ENCODE results near the gene CALY. TPM values are rescaled to one million over a fixed set of nuclear protein-coding genes. Genes with fewer than 3 reads are reported as not detected.

CALY gene
- total and polyA plus RNA-seq, 4 donors = not detected

DNA sequence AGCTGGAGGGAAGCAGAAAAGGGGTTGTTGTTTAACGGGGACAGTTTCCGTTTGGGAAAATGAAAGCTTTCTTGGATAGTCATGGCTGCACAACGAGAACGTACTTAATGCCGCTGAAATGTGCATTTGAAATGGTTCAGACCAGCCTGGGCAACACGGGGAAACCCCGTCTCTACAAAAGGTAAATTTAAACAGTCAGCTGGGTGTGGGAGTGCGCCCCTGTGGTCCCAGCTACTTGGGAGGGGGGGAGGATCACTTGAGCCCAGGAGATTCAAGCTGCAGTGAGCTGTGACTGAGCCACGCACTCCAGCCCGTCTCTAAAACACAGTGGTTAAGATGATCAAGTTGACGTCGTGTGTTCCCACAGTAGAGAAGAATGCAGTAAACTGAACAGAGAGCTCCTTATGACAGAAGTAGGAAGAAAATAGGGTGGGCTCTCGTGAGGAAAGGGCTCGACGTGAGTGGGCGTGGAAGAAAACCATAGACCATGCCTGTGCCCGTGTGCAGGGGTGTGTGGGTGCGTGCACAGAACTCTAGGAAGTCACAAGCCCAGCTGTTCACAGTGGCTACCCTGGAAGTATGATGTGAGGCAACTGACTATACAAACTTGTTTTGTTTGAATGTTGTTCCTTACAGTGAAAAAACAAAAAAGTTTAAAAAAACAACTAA, 25.2 kb upstream of the CALY start:
- H3K4me3 ChIP-seq = no peak overlapping the region
- WGBS, 2 donors = 81 to 84% methylated on average over 18 of the region's 18 CpGs
- H3K27ac ChIP-seq (ENCODE audit: low read depth in 1 of 2, low read length in 1 of 2) = no peak overlapping the region
- peaks cover 4 to 33% (median 22%) of the 10 kb centered on the region in 4 donors for H3K36me3 ChIP-seq (ENCODE audit: control insufficient read depth in 4 of 4, insufficient read depth in 4 of 4, low read length in 4 of 4)
- ATAC-seq (ENCODE audit: insufficient read depth, low FRiP score) (no peak), DNase-seq (no peak)
- no peaks in the 10 kb centered on the region for H3K27me3 ChIP-seq (ENCODE audit: control insufficient read depth in 3 of 3, insufficient read depth in 3 of 3, low read length in 2 of 3)
- H3K4me1 ChIP-seq (ENCODE audit: control insufficient read depth in 5 of 5, insufficient read depth in 5 of 5, low read length in 5 of 5) = peaks cover 0 to 4% (median 0%) of the 10 kb centered on the region in 5 donors
- peaks cover 0 to 5% (median 0%) of the 10 kb centered on the region in 4 donors for H3K9me3 ChIP-seq (ENCODE audit: control insufficient read depth in 4 of 4, insufficient read depth in 3 of 4, low read length in 3 of 4)
- no peak overlapping the region for H3K9ac ChIP-seq (ENCODE audit: insufficient read depth in 1 of 2, low read length in 2 of 2)
- TF ChIP-seq, protein P1, sequence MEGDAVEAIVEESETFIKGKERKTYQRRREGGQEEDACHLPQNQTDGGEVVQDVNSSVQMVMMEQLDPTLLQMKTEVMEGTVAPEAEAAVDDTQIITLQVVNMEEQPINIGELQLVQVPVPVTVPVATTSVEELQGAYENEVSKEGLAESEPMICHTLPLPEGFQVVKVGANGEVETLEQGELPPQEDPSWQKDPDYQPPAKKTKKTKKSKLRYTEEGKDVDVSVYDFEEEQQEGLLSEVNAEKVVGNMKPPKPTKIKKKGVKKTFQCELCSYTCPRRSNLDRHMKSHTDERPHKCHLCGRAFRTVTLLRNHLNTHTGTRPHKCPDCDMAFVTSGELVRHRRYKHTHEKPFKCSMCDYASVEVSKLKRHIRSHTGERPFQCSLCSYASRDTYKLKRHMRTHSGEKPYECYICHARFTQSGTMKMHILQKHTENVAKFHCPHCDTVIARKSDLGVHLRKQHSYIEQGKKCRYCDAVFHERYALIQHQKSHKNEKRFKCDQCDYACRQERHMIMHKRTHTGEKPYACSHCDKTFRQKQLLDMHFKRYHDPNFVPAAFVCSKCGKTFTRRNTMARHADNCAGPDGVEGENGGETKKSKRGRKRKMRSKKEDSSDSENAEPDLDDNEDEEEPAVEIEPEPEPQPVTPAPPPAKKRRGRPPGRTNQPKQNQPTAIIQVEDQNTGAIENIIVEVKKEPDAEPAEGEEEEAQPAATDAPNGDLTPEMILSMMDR (IDR thresholded peaks at IDR 0.05; ENCODE audit: control extremely low read depth, extremely low read depth) = no peak

GRCh38 chr10:133361227-133361626, 24.5 kb upstream of the CALY start:
- H3K9me3 ChIP-seq (ENCODE audit: control insufficient read depth in 4 of 4, insufficient read depth in 3 of 4, low read length in 3 of 4) = peaks cover 0 to 5% (median 0%) of the 10 kb centered on the region in 4 donors
- H3K4me3 ChIP-seq = no peak overlapping the region
- no peak for DNase-seq
- peaks cover 2 to 27% (median 21%) of the 10 kb centered on the region in 4 donors for H3K36me3 ChIP-seq (ENCODE audit: control insufficient read depth in 4 of 4, insufficient read depth in 4 of 4, low read length in 4 of 4)
- 94 to 96% methylated on average over 5 of the region's 5 CpGs for WGBS, 2 donors
- H3K27ac ChIP-seq (ENCODE audit: low read depth in 1 of 2, low read length in 1 of 2) = no peak overlapping the region
- ATAC-seq (ENCODE audit: insufficient read depth, low FRiP score) = no peak
- peaks cover 0 to 10% (median 0%) of the 10 kb centered on the region in 5 donors for H3K4me1 ChIP-seq (ENCODE audit: control insufficient read depth in 5 of 5, insufficient read depth in 5 of 5, low read length in 5 of 5)
- H3K9ac ChIP-seq (ENCODE audit: insufficient read depth in 1 of 2, low read length in 2 of 2) = no peak overlapping the region
- TF ChIP-seq, protein P1 (IDR thresholded peaks at IDR 0.05; ENCODE audit: control extremely low read depth, extremely low read depth) = no peak
- no peaks in the 10 kb centered on the region for H3K27me3 ChIP-seq (ENCODE audit: control insufficient read depth in 3 of 3, insufficient read depth in 3 of 3, low read length in 2 of 3)

- DNase-seq (peak in 1 of 3 donors; percentile 8), ATAC-seq (ENCODE audit: insufficient read depth, low FRiP score) (no peak)
- Histone ChIP-seq H3K9ac (ENCODE audit: insufficient read depth in 1 of 2, low read length in 2 of 2) (no peak overlapping the region), H3K27ac (ENCODE audit: low read depth in 1 of 2, low read length in 1 of 2) (no peak overlapping the region), H3K9me3 (ENCODE audit: control insufficient read depth in 4 of 4, insufficient read depth in 3 of 4, low read length in 3 of 4) (peaks cover 0 to 5% (median 0%) of the 10 kb centered on the region in 4 donors), H3K4me1 (ENCODE audit: control insufficient read depth in 5 of 5, insufficient read depth in 5 of 5, low read length in 5 of 5) (peaks cover 0 to 10% (median 0%) of the 10 kb centered on the region in 5 donors), H3K4me3 (no peak overlapping the region), H3K36me3 (ENCODE audit: control insufficient read depth in 4 of 4, insufficient read depth in 4 of 4, low read length in 4 of 4) (peaks cover 0 to 21% (median 15%) of the 10 kb centered on the region in 4 donors), H3K27me3 (ENCODE audit: control insufficient read depth in 3 of 3, insufficient read depth in 3 of 3, low read length in 2 of 3) (no peaks in the 10 kb centered on the region)
- WGBS, 2 donors = 78 to 85% methylated on average over 17 of the region's 17 CpGs
- TF ChIP-seq, protein P1 (IDR thresholded peaks at IDR 0.05; ENCODE audit: control extremely low read depth, extremely low read depth) = no peak
Measured at GRCh38 chr10:133359972-133360610, 23.4 kb upstream of the CALY start.

All from lung (tissue), 12 donors.